ENCODE measurements around the gene PPFIA3. TPM values are rescaled to one million over a fixed set of nuclear protein-coding genes. Genes with fewer than 3 reads are reported as not detected.

Gene PPFIA3
- total RNA-seq, 1 experiment from 2014 or later, result 28.1 TPM

GRCh38 chr19:49168421-49168820 is 49.1 kb downstream of the PPFIA3 start:
- Histone ChIP-seq H4K20me1 (ENCODE audit: insufficient read depth) (no peaks in the 10 kb centered on the region), H3K9ac (ENCODE audit: low read length) (no peak overlapping the region), H3K27me3 (ENCODE audit: insufficient read depth, low read length) (no peaks in the 10 kb centered on the region), H3K9me2 (ENCODE audit: insufficient read depth) (no peaks in the 10 kb centered on the region), H3K4me1 (ENCODE audit: control insufficient read depth in 1 of 2, insufficient read depth in 2 of 2, low read length in 2 of 2) (no peaks in the 10 kb centered on the region; a peak in 1 of 4 replicates), H3K9me3 (ENCODE audit: control insufficient read depth in 1 of 2, insufficient read depth in 1 of 2, low read depth in 1 of 2, low read length in 2 of 2) (no peaks in the 10 kb centered on the region), H3K79me2 (ENCODE audit: insufficient read depth, low read length) (no peaks in the 10 kb centered on the region), H2AFZ (ENCODE audit: low read depth, low read length, poor library complexity, severe bottlenecking) (no peak overlapping the region), H3K36me3 (ENCODE audit: control insufficient read depth in 1 of 2, insufficient read depth in 2 of 2, low read length in 2 of 2) (peaks cover 7 to 14% of the 10 kb centered on the region in 2 experiments), H3K4me3 (replicated peaks in 1 of 2; ENCODE audit: low read depth in 1 of 2, low read length in 2 of 2) (no peak overlapping the region), H3K27ac (ENCODE audit: low read depth, low read length) (no peak overlapping the region), H3K4me2 (ENCODE audit: low read length) (no peak overlapping the region)
- ChIA-PET CTCF (no interaction called here), POLR2A (no interaction called here), RAD21 (ENCODE audit: low non-redundant PET in 1 of 2, low total read pairs in 2 of 2, uncharacterized antibody in 2 of 2, unreplicated experiment in 2 of 2) (no interaction called here)
- intact Hi-C loops (cut with micrococcal nuclease), result no loop called here
- no TSS peak for BruUV-seq (replicated peaks)
- TF ChIP-seq CBX3 (IDR thresholded peaks at IDR 0.05; ENCODE audit: low read depth) (no peak), SIN3A (IDR thresholded peaks at IDR 0.05; ENCODE audit: low read depth) (no peak), CEBPB (IDR thresholded peaks at IDR 0.05; ENCODE audit: low read depth) (no peak), CTCF (IDR thresholded peaks at IDR 0.05 in 2 of 3, conservative IDR thresholded peaks at IDR 0.05 in 1 of 3; ENCODE audit: borderline replicate concordance in 1 of 3, insufficient read depth in 1 of 3, low read depth in 2 of 3, low read length in 2 of 3) (no peak), RAD21 (IDR thresholded peaks at IDR 0.05; ENCODE audit: low read depth) (no peak), FOSL1 (IDR thresholded peaks at IDR 0.05; ENCODE audit: low read depth) (no peak), SP1 (IDR thresholded peaks at IDR 0.05; ENCODE audit: low read depth) (no peak), ATF3 (IDR thresholded peaks at IDR 0.05) (no peak), SRF (IDR thresholded peaks at IDR 0.05; ENCODE audit: low read depth) (no peak), EZH2 (IDR thresholded peaks at IDR 0.05) (no peak), REST (IDR thresholded peaks at IDR 0.05; ENCODE audit: low read depth) (no peak), ELF1 (IDR thresholded peaks at IDR 0.05; ENCODE audit: borderline replicate concordance, low read depth) (no peak), TCF7L2 (IDR thresholded peaks at IDR 0.05; ENCODE audit: borderline replicate concordance, extremely low read depth, insufficient read depth, insufficient read length) (no peak), POLR2AphosphoS5 (IDR thresholded peaks at IDR 0.05; ENCODE audit: low read depth, low read length) (no peak), ZNF274 (IDR thresholded peaks at IDR 0.05; ENCODE audit: low read depth, low read length) (no peak)
- DNase-seq (ENCODE audit: low read depth, low spot score) (no peak), ATAC-seq (no peak)
